ENCODE measurements around the gene HSPA1A.

HSPA1A gene

DNA sequence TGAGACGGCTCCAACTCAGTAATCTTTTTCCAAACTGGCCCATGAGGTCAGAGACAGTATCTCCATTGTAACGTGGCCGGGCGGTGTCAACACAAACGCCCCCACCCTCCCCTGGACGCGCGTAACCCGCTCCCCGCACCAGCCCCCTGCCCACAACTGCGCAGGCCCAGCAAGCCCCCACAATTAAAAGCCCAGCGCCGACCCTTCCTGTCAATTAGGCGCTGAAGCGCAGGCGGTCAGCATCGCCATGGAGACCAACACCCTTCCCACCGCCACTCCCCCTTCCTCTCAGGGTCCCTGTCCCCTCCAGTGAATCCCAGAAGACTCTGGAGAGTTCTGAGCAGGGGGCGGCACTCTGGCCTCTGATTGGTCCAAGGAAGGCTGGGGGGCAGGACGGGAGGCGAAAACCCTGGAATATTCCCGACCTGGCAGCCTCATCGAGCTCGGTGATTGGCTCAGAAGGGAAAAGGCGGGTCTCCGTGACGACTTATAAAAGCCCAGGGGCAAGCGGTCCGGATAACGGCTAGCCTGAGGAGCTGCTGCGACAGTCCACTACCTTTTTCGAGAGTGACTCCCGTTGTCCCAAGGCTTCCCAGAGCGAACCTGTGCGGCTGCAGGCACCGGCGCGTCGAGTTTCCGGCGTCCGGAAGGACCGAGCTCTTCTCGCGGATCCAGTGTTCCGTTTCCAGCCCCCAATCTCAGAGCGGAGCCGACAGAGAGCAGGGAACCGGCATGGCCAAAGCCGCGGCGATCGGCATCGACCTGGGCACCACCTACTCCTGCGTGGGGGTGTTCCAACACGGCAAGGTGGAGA is at the start of gene HSPA1A, which contains the start of gene HSPA1L:
HSPA1A (plus strand) TSS at position 519 of the 814 bp plus-strand sequence; CDS start at position 733, 214 bp downstream.
HSPA1L (minus strand) TSS at position 259 of the 814 bp plus-strand sequence. CDS start 3,311 bp downstream, outside the sequence.
- peak; percentile 98 for DNase-seq

DNA sequence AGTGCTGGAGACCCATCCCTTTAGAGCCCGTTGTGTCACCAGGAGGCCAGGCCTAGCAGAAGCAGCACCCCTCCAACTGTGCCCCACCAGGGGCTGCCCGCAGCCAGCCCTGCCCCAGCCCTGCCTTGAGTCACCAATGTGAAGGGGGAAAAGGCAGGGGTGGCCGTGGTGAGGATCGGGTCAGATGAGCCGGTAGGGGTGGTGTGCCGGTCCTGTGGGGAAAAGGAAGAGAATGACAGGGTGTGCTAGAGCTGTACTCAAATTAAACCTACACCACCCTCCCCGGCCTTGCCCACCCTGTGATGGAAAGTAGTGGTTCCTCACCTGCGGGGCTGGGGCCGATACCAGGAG is 49.8 kb upstream of the HSPA1A start:
- DNase-seq = no peak

DNA sequence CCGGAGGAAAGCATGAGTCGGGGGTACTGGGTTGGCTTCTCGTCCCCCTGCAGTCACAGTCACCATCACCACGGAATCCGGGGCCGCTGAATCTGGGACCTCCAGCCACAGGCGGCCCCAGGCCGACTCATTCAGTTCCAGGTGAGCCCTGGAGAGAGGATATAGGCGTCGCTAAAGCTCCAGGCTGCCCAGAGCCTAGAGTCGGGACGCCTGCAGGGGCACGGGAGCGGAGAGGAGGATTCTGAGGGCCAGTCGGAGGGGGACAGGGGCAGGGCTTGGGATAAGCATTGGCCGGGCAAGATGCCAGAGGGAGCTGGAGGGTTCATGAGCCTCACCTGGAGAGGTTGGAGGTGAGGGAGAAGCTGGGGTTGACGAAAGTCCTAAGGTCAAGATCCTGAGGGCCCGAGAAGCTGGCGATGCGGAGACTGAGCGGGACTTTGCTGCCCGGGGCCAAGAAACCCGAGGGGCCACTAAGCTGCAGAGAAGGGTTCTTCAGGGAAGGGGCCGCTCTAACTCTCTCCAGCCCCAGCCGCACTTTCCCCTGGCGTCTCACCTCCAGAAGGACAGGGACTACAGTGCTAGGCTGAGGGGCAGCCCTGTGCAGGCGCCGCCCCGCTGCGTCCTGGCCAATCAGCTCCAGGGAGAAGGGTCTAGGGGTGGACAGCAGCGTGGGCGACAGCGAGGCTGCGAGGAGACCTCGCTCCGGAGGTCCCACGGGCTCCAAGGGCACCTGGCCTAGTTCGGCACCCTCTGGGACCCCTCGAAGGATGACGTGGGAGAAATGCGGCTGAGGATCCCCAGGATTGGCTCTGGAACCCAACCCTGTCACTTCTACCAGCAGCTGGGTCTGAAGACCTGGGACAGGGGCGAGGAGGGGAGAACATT is 49.2 kb upstream of the HSPA1A start:
- DNase-seq = no peak

DNA sequence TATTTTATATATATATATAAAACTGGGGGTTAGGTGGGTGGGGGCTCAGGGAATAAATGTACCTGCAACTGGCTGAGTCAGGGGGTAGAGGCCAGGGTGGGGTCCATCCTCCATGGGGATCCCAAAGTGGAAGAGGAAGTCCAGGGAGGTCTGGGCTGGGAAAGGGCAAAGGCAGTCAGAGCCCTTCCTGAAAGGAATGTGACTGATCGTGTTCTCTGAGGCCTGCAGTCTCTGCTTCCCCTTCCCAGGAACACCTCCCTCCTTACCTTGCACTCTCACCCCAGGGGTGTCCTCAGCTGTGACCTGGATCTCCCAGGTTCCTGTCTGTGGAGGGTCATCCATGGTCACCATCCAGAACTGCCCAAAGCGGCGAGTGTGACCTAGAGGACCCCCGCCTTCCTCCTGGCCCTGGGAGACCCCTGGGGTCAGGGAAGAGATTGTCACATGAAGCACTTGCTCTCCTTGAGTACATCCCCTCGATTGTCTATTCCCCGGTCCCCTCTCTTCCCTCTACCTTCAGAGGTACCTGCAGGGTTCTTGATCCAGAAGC is 48.2 kb upstream of the HSPA1A start:
- DNase-seq = no peak

DNA sequence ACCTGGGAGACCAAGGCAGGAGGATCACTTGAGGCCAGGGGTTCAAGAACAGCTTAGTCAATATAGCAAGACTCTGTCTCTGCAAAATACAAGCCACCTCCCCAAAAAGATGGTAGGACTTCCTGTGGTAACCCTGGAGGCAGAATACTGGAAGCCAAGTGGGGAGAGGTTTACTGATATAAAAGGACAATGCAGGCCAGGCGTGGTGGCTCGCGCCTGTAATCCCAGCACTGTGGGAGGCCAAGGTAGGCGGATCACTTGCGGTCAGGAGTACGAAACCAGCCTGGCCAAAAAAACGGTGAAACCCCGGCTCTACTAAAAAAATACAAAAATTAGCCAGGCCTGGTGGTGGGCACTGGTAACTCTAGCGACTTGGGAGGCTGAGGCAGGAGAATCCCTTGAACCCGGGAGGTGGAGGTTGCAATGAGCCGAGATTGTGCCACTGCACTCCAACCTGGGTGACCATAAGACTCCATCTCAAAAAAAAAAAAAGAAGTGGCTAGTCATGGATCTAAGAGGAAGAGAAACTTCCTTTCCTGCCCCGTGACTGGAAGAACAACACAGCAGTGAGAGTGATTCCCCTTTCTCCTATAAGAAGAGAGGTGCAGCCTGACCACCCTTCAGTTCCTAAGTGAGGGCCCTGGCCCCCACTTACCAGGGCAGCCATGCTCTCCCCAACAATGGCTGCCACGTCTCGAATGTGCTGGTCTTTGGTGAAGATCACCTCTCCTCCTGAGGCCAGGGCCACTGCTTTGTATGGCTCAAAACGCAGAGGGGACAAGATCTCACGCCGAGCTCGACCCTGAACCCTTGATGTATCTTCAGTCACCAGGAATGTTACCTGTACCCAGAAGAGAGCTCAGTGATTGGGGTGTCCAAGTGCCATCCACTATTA is 46.7 kb upstream of the HSPA1A start:
- DNase-seq = no peak

DNA sequence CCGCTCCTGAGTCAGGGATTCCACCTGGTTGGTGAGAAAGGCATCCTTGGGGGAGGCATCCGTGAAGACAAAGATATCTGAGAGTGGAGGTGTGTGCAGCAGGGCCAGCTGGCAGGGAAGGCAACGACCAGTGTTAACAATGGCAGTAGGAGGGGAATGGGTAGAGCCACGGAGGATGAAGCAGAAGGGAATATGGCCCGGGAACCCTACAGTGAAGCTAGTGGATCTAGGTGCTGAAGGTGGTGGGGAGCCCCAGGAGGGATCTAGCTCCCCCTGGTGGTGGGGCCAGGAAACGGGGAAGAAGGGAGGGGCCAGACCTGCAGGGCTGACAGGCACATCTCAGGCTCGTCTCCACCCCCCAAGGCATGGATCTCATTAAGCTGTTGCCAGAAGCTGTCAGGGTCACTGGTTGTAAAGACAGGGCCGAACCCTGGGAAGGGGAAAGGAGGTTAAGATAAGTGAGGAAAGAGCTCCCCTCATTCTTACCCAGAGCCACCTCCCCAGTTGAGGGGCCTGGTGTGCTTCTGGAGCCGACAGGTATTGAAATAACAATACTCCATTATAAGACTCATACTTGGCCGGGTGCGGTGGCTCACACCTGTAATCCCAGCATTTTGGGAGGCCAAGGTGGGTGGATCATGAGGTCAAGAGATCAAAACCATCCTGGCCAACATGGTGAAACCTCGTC is 45.5 kb upstream of the HSPA1A start:
- DNase-seq = no peak

DNA sequence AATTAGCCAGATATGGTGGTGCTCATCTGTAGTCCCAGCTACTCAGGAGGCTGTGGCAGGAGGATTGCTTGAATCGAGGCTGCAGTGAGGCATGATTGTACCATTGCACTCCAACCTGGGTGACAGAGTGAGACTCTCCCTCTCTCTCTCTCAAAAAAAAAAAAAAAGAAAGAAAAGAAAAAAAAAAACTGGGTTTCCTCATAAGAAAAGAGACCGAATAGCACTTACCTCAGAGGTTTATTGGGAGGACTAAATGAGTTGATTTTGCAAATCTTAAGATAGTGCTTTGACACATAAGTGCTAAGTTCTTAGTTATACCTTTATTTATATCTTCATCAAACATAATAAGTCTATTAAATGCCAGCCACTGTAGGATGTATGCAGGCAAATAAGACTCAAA is 44.5 kb upstream of the HSPA1A start:
- no peak for DNase-seq

DNA sequence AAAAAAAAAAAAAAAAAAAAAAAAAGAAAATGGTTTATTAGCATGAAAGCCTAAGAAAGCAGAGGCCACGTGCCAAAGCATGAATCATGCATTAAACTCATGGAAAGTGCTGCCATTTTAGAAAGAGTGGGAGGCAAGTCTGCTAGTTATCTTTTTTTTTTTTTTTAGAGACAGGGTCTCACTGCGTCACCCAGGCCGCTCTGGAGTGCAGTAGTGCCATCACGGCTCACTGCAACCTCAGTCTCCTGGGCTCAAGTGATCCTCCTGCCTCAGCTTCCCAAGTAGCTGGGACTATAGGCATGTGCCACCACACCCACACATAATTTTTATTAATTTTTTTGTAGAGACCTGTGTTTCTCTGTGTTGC is 43.4 kb upstream of the HSPA1A start:
- no peak for DNase-seq

DNA sequence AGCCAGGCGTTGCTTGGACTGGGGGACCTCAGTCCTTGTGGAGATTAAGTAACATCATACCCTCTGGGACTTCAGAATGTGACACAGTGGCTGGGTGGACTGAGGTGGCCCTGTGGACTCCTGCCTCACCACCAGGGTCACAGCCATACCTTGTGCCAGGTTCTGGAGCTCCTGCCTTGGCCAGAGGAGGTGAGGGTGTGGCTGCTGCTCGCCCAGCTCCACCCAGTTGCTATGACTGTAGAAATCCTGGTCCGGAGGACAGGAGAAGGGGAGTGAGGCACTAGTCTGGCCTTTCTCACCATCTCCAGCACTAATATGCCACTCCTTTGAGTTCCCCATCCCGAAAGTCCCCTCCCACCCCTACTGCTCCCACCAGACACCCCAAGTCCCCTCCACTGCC is 40.2 kb upstream of the HSPA1A start:
- no peak for DNase-seq

DNA sequence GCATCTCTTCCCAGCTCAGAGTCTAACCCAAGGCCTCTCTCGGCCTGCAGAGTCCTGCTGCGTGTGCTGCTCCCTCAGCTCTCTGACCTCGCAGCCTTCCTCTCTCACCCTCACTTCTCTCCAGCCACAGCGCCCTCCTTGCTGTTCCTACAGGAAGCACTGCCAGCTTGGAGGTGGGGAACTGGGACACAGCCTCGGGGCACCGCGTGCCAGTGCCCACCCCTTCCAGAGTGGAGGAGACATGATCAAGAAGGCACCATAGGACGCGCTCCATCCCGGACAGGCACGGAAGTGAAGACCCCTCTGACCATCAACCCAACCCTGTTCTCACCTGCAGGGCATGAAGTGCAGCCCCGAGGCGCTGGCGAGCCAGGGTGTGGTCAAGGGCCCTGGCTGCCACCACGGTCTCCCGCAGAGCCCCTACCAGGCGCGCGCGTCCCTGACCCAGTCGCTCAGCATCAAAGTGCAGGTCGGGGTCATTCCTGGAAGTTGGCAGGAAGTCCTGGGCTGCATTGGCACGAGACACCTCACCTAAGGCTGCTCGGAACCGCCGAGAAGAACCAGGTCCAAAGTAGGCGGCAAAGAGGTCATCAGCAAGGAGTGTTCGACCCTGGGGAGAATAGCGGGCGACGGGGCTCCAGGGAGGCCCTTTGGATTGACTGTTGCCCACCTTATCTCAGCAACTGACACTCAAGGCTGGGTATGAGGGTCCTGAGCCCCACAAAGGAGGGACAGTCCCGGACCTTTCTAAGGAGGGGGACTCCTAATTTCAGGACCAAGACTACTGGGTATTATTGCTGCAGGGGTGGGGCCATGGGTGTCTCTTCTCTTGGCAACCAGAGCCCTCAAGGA is 39.5 kb upstream of the HSPA1A start:
- DNase-seq = no peak

DNA sequence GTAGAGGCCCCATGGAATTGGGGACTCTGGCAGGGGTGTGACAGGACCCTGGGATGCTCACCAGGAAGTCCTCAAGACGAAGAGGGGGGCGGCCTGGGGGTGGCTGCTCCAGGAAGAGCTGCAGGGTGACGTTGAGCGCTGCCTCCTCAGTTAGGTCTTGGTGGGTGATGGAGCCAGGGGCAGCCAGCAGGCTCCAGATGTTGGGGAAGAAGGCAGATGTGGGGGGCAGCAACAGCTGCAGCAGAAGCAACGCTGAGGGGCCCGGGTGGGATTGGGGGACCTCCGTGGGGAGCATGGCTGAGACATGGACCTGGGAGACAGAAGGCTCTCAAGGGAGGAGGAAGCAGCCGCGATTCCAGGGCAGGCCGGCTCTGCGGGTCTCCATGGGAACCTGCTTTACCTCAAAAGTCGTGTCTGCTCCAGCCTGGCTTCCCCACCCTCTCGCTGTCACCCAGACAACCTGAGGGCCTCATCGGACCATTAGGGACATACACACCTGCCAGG is 38.8 kb upstream of the HSPA1A start:
- no peak for DNase-seq

DNA sequence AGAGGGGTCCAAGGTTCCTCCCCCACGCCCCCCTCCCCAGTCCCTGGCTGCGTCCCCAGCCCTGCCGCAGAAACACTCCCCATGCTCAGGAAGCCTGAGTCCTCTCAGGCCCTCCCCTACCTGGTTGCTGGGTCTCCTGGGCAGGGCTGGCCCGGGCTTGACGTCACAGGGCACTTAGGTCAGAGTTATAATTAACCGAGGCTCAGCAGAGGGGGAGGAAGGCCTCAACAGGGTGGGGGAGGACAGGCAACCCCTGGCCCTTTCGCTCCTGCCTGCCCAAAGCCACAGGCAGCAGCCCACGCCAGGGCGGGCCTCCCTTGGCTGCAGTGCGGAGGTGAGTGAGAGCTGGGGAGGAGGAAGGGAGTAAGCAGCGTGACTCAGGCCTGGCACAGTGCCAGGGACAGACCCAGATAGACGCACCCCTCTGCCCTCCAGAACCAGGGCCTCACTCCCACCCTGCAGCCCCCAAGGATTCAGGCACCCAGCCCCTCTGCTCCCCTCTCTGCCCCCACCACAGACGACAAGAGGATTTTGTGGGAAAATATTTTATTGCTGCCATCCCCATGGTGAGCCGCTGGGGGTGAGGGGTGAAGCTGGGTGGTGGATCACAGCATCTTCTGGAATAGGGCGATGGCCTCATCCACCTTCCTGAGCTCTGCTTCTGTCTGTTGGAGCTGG is 38.2 kb upstream of the HSPA1A start, which contains the start of gene VWA7:
VWA7 (minus strand) TSS at position 340 of the 678 bp plus-strand sequence. CDS start 549 bp downstream, outside the sequence.
- DNase-seq = peak; percentile 57

DNA sequence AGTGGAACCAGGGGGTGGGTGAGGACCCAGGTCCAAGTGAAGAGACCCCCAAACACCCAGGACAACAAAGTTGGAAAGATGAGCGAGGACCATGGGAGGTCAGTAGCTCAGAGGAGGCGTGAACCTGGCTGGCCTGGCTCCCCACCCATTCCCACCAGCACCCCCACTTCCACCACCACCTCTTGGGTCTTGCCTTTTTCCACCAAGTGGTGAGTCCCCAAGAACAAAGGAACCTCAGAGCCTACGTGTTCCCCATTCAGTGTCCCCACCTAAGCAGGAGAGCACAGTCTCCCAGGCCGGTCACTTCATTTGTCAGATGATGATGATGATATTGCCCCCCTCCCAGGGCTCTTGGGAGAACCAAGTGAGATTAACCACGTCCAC is 37.7 kb upstream of the HSPA1A start:
- no peak for DNase-seq

DNA sequence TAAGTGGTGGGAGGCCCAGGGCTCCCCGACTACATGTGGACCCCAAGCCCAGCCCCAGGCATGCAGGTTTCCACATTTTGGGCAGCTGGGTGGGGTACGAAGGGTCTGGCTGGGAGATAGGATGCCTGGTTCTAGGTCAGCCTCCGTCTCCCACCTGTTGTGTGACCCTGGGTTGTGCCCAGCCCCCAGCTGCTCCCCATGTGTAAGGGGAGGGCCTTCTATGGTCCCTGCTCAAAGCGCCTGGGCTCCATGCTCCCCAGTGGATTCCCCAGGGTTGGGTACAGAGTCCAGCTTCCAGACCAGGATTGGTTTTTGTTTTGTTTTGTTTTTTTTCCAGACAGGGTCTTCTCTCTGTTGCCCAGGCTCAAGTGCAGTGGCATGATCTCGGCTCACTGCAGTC is 37.1 kb upstream of the HSPA1A start:
- no peak for DNase-seq

DNA sequence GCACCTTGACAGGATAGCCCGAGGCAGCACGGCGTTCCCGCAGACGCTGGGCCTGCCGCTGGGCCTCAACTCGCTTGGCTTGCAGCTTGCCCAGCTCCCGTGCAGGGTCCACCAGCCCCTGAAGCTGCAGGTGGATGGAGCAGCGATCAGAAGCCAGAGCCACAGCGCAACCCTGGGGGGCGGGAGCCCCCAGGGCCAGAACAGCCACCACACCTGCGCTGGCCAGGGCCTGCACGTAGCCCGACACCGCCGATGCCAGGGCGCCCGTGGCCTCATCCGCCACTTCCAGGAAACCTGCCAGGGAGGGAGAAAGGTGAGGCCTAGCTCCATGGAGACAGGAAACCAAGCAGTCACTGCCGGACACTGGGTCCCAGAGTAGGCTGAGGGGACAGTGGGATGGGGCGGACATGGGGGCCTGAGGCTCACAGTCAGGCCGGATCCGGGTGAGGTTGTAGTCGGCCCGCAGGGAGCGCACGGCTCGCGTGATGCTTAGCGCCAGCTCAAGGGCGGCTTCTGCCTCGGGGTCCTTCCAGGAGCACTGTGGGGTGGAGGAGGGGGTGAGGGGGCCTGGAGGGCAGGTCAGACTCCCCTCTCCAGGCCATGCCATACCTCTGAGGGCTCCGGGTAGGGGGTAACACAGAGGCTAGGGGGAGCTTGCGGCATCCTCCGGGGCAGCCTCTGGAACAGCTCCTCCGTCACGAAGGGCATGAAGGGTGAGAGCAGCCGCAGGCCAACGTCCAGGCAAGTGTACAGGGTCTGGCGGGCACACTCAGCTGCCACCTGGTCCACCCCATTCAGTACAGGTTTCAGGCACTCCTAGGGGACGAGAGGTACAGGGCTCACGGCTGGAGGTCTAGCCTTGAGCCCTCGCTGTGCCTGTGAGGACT is 36.1 kb upstream of the HSPA1A start:
- DNase-seq = no peak

DNA sequence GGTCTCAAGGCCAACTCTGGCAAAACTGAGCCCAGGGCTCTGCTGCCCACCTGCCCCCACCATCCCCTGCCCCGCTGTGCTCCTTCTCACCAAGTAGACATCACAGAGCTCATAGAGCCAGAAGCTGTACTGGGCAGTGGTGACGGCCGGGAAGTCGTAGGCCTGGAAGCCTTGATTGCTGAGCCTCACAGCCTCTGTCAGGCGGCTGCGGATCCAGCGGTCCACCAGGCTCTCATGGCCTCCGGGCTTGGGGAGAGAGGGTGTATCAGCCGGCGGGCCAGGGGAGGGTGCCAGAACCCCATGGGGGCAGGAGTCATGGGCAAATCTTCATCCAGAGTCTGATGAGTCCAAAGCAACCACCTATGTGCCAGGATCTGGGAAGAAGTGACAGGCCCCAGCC is 35.4 kb upstream of the HSPA1A start:
- DNase-seq = no peak

DNA sequence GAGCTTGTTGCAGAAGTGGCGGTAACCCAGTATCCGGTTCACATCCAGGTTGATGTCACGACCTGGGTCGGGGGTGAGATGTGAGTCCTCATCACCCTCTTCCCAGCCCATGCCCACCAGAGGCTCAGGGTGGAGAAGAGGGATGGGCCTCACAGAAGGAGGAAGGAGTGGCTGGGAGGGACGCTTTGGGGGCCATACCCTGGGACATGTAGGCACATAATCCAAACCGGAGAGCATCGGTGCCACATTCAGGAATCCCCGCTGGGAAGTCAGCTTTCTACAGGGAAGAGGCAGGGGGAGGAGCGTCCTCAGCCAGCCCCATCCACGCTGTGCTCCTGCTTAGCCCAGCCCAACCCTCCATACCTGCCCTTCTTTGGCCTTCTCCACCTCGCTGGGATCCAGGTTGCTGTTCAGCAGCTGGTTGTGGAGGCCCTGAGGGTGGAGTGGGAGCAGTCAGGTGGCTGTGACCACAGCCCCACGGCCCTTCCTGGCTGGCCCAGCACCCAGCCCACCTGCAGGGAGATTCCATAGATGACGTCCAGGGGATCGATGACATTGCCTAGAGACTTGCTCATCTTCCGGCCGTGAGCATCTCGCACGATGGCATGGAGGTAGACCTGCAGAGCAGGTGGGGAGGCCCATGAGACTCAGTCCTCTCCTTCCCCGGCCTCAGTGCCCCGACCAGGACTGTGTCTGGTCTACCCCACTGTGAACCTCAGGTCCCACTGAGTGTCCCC is 34.7 kb upstream of the HSPA1A start:
- no peak for DNase-seq
